ENCODE results near the gene ASXL1. TPM values are rescaled to one million over a fixed set of nuclear protein-coding genes. Genes with fewer than 3 reads are reported as not detected.

The ASXL1 gene
- total and polyA plus RNA-seq, 9 of the 15 experiments (the other 6 are each of a cell fraction or from before 2014, with no cell fraction given), result 6.5 to 65.3 (median 32.3) TPM

GRCh38 chr20:32460231-32460630 is 102.1 kb downstream of the ASXL1 start (continued):
- no peak for TF ChIP-seq CHD7 (IDR thresholded peaks at IDR 0.05; ENCODE audit: low read depth, low read length)
